ENCODE results near the gene VWF. TPM values are rescaled to one million over a fixed set of nuclear protein-coding genes. Genes with fewer than 3 reads are reported as not detected.

VWF gene
- total RNA-seq, 1 donor from 2014 or later = 238 TPM

- DNase-seq (no peak), ATAC-seq (ENCODE audit: poor library complexity) (no peak)
- intact Hi-C loops (cut with DNase I) = no loop called here
Observed at GRCh38 chr12:6049992-6050391, 74.5 kb downstream of the VWF start.

GRCh38 chr12:6049587-6049986 lies 74.9 kb downstream of the VWF start:
- ATAC-seq (ENCODE audit: poor library complexity) = no peak
- intact Hi-C loops (cut with DNase I) = no loop called here

DNA sequence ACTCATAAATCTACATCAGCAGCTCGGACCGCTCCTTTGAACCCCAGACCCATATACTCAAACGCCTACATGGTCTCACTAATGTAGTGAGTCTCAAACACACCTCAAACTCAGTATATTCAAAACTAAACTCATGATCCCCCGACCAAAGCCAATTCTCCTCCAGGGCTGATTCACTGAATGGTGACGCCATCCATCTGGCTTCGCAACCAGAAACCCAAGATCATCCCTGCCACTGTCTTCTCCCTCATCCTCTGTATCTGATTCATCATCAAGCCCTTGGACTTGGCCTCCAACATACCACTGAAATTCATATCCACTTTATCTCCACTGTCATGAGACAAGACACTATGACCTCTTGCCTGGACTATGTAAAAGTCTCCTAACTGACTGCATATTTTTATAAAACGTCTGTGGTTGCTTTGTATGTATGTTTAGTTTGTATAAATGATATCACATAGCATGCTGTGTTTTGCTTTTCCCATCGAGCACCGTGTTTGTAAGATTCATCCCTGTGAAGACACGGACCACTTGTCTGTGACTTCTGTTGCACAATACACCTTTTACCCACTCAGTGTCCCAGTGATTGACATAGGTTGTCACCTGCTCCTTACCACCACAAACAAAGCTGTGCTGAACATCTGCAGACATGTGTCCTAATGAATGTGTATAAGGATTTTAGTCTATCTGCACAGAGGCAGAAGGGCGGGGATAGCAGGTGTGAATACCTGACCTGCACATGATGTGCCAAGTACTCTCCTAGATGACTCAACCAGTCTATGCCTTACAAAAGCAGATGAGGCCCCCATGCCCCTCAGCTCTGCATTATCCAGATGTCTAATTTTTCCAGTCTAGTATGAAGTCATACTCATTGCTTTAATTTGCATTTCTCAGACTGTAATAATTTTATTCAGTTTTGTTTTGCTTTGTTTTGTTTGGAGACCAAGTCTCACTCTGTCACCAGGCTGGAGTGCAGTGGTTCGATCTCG lies 76.9 kb downstream of the VWF start:
- no peak for DNase-seq
- intact Hi-C loops (cut with DNase I) = no loop called here

More at GRCh38 chr12:6049587-6049986, 74.9 kb downstream of the VWF start:
- DNase-seq = no peak

DNA sequence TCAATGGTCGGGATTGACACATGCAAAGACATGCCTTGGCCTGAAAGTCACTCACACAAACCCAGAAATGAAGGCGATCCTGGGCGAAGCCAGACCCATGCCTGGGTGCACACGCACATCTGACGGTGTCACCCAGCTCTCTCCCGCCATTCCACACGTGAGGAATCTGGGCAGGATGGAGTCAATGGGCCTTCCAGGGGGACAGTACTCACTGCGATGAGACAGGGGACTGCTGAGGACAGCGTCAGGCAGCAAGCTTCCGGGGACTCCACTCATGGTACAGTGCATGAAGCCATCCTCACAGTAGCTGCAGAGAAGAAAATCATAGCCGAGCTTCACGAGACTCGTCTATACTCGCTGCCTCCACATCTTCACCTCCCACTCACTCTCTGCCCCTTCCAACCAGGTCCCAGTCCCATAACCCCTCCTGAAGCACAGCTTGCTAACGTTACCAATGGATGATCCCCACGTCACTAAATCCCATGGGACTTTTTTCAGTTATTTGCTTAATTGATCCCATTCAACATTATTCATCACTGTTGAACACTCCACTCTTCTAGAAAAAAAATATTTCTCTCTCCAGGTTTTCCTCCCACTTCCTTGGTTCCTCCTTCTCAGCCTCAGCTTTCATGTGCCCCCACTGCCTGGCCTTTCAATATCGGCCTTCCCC lies 77.8 kb downstream of the VWF start:
- ATAC-seq (ENCODE audit: poor library complexity) = no peak
- intact Hi-C loops (cut with DNase I) = no loop called here
- no peak for DNase-seq

More for the DNA sequence above, 76.9 kb downstream of the VWF start:
- no peak for ATAC-seq (ENCODE audit: poor library complexity)

GRCh38 chr12:6045438-6045837 lies 79.0 kb downstream of the VWF start:
- DNase-seq (no peak), ATAC-seq (ENCODE audit: poor library complexity) (no peak)
- intact Hi-C loops (cut with DNase I) = no loop called here

DNA sequence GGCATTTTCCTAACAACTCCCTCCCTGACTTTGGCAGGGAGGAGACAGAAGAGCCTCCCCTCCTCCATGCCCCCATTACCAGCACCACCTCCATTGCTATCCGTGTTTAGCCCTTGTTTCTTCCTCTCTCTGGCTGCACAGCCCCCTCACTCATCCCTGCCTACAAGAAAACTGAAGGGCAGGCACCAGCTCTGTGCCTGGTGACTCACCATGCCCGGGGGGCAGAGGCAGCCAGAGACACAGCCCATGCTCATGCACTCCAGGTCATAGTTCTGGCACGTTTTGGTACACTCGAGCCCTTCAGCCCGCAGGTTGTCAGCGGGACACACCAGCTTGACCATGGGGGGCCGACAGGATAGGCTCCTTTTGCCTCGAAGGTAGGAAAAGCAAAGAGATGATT lies 80.4 kb downstream of the VWF start:
- intact Hi-C loops (cut with DNase I) = no loop called here
- DNase-seq (no peak), ATAC-seq (ENCODE audit: poor library complexity) (no peak)

DNA sequence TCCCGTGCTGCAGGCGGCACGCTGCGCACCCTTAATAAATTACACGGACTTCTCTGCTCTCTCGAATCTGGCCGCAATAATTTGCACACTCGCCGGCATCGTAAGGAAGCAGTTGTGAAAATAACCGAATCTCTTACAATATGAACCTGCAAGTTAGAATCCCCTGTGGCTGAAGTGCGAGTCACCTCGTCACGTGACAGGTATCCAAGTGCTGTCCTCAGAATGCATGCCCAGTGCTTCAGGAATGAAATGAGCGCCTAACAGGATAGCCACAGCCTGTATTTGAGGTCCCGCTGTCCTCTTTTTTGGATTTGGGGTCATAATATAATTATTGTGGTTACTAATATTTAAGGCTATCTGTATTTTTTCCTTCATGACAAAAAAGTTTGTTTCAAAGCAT lies 82.0 kb downstream of the VWF start:
- no peak for DNase-seq
- no peak for ATAC-seq (ENCODE audit: poor library complexity)
- intact Hi-C loops (cut with DNase I) = no loop called here

DNA sequence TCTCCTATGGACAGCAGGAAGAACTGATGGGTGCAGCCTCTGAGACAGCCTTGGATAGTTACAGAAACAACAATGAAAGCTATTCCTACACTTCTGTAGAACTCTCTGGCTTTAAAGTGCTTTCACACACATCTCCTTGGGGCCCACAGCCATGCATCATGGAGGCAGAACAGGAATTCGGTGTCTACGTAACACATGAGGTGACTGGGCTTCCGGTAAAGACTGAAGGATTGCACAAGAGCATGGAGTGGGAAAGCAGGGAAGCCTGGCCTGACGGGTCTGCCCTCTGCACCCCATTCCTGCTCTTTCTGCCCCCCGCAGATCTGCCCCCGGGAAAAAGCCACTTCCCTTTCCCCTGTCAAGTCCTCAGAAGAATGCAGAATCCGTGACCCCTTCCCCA lies 82.6 kb downstream of the VWF start:
- intact Hi-C loops (cut with DNase I) = no loop called here
- DNase-seq (no peak), ATAC-seq (ENCODE audit: poor library complexity) (no peak)

GRCh38 chr12:6040815-6041214 lies 83.7 kb downstream of the VWF start:
- intact Hi-C loops (cut with DNase I) = no loop called here
- ATAC-seq (ENCODE audit: poor library complexity) = no peak

DNA sequence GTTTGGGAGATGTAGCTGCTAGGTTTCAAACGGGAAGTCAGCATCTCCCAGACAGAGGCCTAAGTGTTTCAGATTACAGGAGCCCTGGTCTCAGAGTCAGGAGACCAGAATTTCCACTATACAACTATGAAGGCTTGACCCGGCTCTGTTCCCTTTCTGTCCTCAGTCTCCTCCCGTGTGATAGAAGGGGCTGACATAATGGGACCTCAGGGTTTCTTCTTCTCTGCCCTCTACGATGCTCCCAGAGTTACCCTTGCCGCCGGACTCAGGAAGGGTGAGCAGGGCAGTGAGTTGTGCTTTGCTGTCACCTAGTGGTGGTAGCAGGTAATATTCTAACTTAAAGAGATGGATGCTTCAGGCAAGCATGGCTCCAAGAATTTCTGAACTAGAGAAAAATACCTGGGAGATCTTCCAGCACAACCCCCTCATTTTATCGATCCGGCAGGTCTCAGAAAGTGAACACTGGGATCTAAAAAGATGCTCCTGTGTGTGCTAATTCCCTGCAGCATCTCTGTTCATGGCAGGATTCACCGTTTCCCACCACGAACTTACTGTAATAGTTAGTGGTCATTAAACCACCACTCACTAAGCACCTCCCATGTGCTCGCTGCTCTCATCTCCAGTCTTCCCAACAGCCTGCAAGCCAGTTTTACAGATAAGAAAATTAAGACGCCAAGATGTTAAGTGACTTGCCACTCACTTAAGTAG lies 84.4 kb downstream of the VWF start:
- peak; percentile 84 for ATAC-seq (ENCODE audit: poor library complexity)
- no peak for DNase-seq
- intact Hi-C loops (cut with DNase I) = loop anchor here (2.0 kb wide), 1 partner anchor 51 kb away; no protein-coding TSS in a partner anchor

More at GRCh38 chr12:6040815-6041214, 83.7 kb downstream of the VWF start:
- no peak for DNase-seq

- ATAC-seq (ENCODE audit: poor library complexity) (peak; percentile 71), DNase-seq (no peak)
- intact Hi-C loops (cut with DNase I) = loop anchor here (2.0 kb wide), 1 partner anchor 49 kb away; no protein-coding TSS in a partner anchor
Observed at GRCh38 chr12:6038160-6038559, 86.3 kb downstream of the VWF start.

DNA sequence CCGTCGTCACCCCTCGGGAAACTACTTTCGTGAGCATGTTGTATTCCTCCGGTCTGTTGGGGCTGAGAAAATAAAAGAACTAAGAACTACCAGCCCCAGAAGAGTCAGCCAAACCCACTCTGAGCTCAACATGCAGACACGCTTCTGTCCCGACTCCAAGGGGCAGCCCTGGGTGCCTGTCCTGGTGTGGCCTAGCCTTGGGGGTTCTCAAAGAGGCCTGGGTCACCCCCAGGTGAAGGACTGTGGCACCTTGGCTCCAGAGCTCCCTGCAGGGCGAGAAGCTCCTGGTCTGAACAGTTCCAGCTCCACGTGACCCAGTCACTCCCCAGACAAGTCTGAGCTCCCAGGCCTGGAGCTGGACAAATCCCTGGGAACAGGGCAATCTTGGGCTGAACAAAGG lies 87.0 kb downstream of the VWF start:
- intact Hi-C loops (cut with DNase I) = no loop called here
- no peak for ATAC-seq (ENCODE audit: poor library complexity)
- DNase-seq = no peak

GRCh38 chr12:6036509-6036908 lies 88.0 kb downstream of the VWF start:
- DNase-seq (no peak), ATAC-seq (ENCODE audit: poor library complexity) (no peak)
- intact Hi-C loops (cut with DNase I) = no loop called here

DNA sequence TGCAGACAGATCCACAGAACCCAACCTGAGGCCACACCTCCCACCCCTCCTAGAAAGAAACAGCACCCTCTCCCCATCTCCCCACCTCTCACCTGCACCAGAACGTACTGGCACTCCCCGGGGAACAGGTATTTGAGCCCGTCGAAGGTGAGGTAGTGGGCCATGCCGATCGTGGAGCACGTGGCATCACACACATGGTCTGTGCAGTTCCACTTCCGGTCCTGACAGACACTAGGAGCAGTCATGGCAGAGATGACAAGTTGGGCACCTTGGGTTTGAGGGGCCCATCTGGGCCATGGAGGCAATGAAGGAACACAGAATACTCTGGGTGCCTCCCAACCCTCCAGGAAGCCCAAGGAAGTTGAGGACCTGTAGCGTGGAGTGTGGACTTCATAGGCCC lies 89.9 kb downstream of the VWF start:
- no peak for ATAC-seq (ENCODE audit: poor library complexity)
- DNase-seq = no peak
- intact Hi-C loops (cut with DNase I) = no loop called here

DNA sequence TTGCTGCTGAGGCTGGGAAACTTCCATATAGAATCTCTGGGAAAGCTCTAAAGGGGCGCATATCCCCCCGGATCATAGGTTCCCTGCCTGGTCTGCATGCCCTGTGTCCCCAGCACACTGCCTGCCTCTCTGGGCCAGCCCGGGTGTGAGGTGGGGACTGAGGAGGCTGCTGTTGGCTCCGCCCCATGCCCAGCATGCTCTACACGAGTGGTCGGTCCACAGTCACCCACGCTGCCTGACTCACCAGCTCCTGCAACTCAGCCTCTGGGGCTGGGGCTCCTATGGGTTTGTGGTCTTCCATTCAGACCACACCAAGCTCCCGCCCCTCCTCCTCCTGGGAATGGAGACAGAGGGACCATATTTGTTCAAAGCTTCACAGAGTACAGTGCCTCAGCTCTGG lies 90.9 kb downstream of the VWF start:
- intact Hi-C loops (cut with DNase I) = no loop called here
- ATAC-seq (ENCODE audit: poor library complexity) (no peak), DNase-seq (no peak)

DNA sequence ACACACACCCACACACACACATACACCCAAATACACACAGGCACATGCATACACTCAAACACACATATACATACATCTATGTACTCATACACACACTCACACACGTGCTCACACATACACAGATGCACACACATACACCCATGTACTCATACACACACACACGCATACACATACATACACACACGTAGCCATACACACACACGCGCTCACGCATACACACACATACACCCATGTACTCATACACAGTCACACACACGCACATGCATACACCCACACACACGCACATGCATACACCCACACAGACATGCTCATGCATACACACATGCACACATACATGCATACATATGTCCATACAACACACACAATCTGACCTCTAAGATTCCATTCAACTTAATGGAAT lies 91.7 kb downstream of the VWF start:
- intact Hi-C loops (cut with DNase I) = no loop called here
- DNase-seq (no peak), ATAC-seq (ENCODE audit: poor library complexity) (no peak)

GRCh38 chr12:6031001-6031400 lies 93.5 kb downstream of the VWF start:
- intact Hi-C loops (cut with DNase I) = no loop called here
- DNase-seq (no peak), ATAC-seq (ENCODE audit: poor library complexity) (no peak)

GRCh38 chr12:6030081-6030480 lies 94.4 kb downstream of the VWF start:
- ATAC-seq (ENCODE audit: poor library complexity) = no peak
- DNase-seq = no peak
- intact Hi-C loops (cut with DNase I) = no loop called here

DNA sequence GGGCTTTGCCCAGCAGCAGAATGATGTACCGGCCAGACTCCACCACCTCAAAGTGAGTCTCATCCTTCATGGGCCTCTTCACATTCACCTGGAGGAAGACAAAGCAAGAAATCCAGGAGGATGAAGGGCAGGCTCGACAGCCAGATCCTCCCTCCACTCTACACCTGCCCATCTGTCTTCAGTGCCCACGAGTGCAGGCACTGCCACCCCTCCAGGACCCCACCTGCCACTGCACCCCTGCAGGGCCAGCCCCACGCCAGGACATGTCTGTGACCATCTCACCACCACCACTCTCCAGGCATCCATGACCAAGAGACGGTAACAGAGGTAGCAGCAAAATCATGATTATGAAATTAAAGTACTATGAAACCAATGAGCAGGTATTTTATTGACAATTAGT lies 95.1 kb downstream of the VWF start:
- ATAC-seq (ENCODE audit: poor library complexity) = no peak
- intact Hi-C loops (cut with DNase I) = no loop called here
- DNase-seq = no peak

All from Right ventricle myocardium superior (tissue), 1 donor.